Stimulated activated CD4-positive, alpha-beta T cell treated with anti-CD3 and anti-CD28 coated beads, TNF-alpha, amount 100 ng/mL, for 48 hours (primary cell): Measurements from ENCODE around the gene NUDT14.

Source experiments
- DNase-seq, 3 donors: peaks; one replicate each; pipeline ENCODE4 v3.0.0-alpha.2; 2020; ENCODE audit warnings: low read depth in 3 of 3

NUDT14 gene

DNA sequence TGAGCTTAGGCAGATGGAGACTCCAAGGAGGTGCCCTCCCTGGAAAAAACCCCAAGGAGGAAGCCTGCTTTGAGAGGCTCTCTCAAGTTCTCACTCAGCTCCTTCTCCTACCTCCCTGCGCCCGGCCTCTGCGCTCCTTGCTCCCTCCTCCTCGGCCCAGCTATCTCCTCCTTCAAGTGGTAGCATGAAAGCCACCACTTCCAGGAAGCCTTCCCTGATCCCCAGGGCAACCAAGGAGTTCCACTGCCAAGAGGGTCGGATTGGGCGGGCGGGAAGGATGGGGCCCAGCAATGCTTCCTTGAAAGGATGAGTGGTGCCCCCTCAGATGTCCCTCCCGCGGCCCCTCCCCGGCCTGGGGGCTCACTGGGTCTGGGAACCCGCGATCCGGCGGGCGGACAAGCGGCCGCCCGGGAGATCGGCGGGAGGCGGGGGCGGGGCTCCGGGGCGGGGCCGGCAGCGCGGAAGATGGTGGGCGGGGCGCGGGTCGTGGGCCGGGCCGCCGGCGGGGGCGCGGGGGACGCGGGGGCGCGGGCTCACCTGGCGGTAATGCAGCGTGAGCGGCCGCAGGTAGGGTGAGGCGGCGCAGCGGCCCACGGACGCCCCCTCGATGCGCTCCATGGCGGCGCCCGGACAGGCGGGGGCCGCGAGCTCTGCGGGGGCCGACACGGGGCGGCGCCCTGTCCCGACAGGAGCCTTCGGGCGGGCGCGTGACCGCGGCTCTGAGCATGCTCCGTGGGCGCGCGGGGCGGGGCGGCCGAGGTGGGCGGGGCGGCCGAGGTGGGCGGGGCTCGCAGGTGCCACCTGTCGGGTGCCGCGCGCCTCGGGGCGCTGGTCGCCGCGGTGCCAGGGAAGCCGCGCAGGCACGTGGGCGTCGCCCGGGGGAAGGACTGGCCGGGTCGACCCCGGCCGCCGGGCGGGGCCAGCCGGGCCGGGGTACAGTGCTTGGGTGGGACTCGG, at the start of gene NUDT14:
NUDT14 (minus strand) TSS at position 721 of the 957 bp plus-strand sequence; CDS start at position 618, 103 bp downstream.
- peak; percentile 70 to 75 (median 71) for DNase-seq

DNA sequence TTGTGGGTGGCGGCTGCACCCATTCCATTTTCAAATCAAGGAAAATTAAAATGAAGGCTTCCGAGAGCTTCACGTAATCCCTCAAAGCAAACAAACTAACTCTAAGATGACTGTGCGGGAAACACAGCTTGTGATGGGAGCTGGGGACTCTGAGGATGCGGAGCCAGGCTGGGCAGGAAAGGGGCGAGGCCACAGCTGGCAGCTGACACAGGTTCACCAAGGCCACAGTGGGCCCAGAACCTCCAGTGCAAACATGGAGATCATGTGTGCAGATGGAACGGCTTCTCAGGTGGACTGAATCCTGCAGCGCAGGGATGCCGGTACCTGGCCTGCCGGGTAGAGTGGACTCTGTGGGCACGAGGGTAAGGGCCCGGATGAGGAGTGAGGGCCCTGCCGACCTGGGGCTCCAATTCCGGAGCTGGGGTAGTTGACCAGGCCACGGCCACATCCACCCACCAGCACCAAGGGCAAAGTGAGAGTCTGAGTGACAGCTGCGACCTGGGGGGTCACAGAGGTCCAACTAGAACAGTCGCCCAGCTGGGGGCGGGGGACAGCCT, 48.1 kb upstream of the NUDT14 start:
- DNase-seq: no peak

DNA sequence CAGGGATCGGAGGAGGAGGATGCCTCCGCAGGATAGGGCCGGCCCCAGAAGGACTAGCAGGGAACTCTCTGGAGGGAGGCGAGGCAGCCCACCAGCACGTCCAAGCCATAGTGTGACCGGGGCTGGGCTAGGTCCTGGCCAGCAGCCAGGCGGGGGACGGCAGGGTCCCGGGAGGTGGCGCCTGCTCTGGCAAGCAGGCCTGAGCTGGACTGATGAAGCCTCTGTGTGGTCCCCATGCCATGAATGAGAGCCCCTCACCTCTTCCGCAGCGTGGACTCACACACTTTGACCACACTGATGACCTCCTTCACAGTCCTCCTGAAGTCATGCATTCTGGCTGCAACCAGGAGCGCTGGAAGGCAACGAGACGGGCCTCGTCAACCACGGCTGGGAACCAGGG, 47.5 kb upstream of the NUDT14 start:
- no peak for DNase-seq

DNA sequence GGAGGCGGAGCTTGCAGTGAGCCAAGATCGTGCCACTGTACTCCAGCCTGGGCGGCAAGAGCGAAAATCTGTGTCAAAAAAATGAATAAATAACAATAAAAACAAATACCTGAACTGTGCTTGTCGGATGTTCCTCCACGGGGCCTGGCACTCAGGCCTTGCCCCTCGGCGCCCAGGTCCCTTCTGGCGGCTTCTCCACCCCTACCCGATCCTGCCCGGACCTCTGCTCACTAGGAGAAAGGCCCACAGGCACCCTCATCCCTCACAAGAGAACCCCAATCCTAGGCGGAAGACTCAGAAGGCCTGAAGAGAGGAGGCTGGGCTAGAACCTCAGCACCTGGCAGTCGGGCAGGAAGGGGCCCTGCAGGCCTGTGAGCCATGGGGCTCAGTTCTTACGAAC, 46.2 kb upstream of the NUDT14 start:
- no peak for DNase-seq

DNA sequence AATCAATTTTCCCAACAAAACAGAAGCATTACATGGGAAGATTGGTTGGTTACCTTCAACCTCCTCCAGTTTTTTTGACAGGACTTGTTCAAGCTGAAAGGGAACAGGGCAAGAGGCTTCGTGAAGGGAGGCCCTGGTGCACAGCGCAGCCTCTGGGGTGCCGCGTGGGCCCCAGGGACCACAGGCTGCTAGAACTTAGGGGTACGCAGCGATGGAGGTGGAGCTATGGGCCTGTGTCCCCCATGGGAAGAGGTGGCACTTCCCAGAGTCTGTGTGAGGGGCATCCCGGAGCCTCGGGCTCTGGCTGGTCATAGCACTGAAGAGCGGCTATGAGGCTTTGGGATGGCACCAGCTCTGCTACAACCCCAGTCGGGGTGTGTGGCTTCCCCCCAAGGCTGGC, 45.1 kb upstream of the NUDT14 start:
- no peak for DNase-seq

DNA sequence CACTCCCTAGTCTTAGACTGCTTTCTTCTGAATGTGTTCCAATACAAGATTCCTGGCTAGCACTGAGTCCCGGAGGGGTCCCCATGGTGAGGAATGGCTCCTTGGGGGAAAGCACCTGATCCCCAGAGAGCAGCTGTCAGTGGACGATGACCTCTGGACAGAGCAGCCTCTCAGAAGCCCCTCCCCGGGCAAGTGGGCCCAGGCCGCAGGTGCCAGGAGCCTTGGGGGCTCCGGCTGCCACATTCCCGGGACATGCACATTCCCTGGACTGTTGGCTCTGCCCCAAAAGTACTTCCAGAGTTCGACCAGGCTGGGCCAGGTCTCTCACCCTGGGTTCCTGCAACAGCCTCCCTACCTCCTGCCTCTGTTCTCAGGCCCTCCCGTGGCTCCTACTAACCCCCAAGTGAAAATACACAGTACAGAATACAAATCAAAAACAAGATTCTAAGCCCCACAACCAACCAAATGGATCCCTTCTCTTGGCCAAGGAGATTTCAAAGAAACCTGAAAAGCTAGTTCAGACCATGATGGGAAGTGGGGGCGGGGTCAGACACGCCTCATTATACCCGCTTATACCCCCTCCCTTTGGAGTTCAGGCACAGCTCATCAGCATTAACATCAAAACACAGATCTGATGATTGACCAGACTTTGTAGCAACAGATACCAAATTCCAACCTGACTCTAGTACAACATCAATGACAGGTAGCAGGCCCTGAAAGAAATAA, 43.9 kb upstream of the NUDT14 start:
- no peak for DNase-seq

DNA sequence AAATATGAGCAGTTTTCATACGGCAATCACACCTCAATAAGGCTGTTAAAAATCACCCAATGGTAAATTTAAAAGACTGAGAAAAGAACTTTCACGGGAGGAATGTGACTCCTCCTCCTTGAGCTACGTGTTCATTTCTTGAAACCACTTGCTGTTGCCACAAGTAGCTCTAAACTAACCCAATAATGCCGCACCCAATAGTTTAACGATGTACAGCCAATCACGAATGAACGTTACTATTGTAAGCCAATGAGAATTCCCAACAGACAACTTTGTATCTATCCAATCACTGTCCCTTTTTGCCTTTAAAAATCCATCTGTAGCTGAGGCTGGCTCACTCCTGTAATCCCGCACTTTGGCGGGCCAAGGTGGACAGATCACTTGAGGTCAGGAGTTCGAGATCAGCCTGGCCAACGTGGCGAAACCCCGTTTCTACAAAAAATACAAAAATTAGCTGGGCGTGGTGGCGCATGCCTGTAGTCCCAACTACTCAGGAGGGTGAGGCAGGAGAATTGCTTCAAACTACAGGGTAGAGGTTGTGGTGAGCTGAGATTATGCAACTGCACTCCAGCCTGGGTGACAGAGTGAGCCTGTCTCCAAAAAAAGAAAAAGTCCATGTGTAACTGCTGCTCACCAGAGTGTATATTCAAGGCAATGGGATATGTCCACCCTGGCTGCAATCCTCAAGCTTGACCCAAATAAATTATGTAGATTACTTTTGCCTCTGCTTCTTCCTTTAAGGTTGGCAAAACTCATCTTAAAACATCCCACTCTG, 42.8 kb upstream of the NUDT14 start:
- no peak for DNase-seq

DNA sequence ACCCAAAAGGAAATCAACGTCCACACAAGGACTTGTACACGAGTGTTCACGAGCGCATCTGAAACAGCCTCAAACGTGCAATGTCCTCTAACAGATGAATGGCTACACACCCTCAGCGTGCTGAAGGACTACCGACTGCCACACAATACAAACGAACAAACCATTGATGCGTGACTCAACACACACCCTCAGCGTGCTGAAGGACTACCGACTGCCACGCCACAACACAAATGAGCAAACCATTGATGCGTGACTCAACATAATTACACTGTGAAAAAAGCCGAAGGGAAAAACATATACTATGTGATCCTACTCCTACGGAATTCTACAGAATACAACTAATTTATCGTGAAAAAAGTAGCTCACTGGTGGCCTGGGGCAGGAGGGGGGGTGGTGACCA, 42.1 kb upstream of the NUDT14 start:
- DNase-seq: no peak

DNA sequence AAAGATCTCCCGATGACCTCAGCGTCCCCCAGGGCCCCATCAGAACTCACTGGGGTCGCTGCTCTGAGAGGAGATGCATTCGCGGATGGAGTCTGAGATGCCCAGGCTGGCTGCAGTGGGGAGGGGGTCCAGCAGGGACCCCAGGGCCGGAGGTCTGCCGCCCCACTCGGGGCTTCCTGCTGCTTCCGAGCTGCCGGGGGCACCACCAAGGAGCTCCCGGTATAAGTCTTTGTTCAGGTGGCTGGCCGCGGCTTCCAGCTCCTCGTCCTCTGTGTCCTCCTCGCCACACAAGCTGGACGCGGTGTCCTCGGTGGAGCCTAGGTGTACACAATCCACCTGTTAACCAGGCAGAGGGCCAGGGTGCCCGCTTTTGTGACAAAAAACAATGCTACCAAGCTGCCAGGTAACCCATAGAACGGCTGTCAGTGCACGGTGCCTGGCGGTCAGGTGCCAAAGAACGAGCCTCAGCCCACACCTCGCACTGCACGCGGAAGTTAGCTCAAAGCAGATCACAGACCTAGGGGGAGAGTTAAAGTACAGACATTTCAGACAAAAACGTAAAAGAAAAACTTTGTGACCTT, 40.6 kb upstream of the NUDT14 start:
- DNase-seq: no peak

DNA sequence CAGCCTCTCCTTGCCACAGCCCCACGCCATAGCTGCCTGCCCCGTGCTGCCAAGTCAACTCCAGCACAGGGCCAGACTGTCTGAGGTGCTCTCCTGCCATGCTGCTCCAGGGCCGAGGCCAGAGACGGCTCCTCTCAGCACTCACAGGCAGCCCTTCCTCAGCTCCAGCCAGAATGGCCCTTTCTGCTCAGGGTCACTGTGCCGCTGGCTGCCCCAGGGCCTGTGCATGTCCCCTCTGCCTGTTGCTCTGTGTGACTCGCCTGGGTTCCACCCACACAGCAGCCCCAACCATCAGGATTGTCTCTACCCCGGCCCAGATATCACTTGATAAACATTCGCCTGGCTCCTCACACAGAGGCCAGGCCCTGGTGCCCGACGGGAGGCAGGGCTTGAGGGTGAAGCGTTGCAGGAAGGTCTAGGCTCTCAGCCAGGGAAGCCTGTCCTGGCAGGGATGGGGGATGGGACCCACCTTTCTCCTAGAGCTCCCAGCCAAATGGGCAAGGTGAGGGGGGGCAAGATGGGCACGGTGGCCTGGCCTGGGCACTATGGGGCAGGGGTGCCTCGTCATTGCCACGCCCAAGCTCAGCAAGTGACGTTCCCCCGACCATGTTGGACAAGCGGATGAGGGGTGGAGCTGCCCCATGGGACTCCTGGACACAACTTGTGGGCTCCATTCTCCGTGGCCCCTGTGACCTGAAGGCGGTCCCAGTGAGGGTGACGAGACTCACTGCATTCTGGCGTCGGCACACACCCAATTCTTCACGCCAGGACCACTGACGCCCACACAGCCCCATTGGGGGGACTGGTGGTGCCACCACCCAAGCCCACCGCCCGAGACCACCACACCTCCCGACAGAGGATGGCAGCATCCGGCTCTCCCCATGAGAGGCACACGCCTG, 39.8 kb upstream of the NUDT14 start:
- DNase-seq: no peak

DNA sequence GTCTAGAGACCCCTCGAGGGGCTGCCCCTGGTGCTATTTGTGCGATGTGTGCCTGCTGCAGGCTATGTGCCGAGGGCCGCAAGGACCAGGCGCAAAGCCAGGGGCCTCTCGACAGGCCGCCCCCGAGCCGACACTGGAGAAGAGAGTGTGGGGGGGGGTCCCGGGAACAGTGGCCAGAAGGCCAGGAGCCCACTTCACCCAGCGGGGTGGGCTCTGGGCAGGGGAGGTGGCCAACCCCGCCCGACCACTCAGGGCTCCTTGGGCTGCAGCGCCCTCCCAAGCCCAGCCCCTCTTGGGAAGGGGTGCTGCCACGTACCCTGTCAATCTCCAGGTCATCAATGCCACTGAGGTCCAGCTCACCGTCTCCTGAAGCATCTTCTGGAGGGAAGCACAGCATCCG, 38.6 kb upstream of the NUDT14 start:
- no peak for DNase-seq

DNA sequence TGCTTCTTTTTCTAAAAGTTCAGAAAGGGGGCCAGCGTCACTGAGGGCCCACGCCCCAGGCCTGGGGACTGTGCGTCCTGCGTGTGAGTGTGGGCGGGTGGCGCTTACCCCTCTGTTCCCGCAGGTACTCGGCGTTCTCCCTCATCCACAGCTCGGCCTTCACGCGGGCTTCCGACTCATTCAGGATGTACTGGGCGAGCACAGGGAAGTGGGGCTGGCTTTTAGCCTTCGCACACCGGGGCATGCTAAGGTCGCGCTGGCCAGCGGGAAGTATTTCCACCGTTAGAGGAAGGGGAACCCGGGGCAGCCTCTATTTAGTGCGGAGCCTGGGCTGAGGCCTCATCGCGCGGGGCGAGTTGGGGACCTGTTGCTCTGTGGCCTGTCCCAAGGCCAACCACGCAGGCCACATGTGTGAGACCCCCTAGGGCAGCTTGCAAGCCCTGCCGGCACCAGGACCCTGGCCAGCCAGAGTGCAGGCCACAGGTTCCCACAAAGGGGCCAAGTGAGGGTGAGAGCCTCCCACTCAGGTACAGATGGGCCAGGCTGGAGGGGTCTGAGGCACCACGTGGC, 38.0 kb upstream of the NUDT14 start:
- DNase-seq: no peak

DNA sequence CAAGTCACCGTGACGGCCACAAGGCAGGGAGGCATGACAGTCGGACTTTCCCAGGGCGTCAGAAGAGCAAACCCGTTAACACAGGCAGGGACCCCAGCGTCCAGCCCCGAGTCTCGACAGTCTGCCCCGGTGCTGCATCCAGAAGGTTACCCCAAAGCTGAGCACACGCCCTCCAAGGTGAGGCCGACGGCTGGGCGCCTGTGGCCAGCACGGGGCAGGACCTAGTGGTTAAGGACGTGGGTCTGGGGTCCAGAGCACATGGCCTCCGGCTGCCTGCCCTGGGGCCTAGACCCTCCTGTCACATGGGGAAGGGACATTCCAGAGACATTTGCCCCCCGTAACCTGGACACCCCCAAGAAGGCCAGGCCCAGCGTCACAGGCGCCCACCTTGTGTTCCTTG, 37.5 kb upstream of the NUDT14 start:
- DNase-seq: no peak

DNA sequence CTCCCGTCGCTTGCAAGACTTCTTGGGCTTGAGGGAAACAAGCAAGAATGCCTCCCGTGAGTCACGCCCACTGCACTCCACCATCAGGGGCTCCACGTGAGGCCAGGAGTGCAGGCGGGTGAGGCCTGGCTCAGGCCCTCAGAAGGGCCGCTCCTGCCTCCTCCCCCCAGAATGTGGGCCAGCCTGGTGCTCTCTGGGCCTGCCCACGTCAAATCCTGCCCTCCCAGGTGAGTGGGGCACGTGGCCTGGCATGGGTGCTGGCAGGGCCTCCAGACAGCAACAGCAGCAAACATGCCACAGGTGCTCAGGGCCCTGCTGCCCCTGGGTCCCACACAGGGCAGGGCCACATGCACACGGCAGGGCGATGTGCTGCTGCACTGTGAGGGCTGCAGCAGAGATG, 36.7 kb upstream of the NUDT14 start:
- DNase-seq: no peak

DNA sequence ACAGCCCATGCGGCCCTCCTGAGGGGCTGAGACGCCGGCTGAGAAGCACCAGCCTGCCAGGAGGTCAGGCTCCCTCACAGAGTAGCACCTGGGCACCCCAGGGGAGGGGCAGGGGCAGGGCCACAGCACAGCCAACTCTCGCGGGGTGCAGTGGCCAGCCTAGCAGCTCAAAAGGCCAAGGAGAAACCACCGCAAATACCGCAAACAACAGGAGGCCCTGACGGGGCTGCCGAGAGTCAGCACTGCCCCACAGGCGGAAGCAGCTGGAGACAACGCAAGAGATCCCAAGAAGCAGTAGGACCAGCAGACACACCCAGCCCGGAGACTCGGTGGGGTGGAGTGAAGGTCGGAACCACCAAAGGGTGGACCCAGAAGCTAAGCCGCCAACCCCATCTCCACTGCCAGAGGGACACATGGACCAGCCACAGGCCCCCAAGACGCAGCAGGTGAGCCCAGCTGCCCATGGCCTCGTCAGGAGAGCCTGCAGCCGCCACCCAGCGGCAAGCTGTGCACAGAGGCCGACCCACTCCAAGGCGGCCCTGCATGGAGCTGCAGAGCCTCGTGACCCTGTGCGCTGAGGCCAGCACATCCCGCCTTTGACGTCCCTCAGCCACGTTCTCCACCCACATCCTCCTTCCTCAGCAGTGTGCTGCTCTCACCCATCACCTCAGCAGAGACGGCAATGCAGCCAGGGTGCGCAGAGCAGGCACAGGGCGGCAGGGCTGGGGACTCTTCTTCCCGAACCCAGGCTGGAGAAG, 35.6 kb upstream of the NUDT14 start:
- DNase-seq: no peak

DNA sequence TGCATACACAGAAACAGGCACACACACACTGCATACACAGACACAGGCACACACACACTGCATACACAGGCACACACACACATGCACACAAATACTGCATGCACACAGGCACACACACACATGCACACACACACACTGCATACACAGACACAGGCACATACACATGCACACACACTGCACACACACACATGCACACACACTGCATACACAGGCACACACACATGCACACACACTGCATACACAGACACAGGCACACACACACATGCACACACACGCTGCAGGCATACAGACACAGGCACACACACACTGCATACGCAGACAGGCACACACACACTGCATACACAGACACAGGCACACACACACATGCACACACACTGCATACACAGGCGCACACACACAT, 34.5 kb upstream of the NUDT14 start:
- no peak for DNase-seq

DNA sequence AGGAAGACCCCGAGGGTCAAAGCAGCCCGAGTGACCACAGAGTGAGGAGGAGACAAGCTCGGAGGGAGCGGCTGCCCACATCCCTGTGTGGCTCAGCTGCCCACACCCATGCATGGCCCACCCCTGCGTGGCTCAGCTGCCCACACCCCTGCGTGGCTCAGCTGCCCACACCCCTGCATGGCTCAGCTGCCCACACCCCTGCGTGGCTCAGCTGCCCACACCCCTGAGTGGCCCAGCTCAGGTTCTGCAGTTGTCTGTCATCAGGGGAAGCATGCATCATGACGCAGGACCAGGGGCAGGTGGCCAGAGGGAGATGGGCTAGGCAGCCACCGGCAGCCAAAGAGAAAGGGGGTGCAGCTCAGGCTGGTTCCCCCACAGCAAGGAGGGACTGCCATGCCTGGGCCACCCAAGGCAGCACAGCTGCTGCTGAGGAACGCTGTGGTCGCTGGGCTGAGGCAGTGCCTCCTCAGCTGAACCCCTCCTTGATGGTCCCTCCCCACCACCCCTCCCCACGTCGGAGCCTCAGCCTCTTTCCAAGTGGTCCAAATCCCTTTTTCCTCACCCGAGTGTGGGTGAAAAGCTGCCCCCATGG, 33.3 kb upstream of the NUDT14 start:
- no peak for DNase-seq

DNA sequence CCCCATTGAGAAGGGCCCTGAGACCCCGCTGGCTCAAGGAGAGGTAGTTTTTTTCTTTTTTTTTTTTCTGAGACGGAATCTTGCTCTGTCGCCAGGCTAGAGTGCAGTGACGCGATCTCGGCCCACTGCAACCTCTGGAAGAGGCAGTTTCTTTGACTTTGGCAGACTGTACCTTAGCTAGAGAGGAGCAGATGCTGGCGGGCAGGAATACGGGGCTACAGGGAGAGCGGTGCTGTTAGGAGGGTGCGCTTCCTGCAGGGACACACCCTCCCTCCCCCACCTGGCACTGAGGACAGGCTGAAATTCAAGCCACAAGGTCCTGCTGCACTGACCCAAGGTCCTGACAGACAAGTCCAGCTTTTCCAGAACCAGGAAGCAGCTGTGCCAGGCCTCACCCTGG, 32.2 kb upstream of the NUDT14 start:
- no peak for DNase-seq
